Limb (tissue), 2 donors: ENCODE data around the gene MISP.

ENCODE experiments used
- DNase-seq, 2 donors: peaks; one replicate each; pipeline ENCODE4 v3.0.0-alpha.2; 2016; ENCODE audit errors: extremely low spot score in 2 of 2

MISP gene

DNA sequence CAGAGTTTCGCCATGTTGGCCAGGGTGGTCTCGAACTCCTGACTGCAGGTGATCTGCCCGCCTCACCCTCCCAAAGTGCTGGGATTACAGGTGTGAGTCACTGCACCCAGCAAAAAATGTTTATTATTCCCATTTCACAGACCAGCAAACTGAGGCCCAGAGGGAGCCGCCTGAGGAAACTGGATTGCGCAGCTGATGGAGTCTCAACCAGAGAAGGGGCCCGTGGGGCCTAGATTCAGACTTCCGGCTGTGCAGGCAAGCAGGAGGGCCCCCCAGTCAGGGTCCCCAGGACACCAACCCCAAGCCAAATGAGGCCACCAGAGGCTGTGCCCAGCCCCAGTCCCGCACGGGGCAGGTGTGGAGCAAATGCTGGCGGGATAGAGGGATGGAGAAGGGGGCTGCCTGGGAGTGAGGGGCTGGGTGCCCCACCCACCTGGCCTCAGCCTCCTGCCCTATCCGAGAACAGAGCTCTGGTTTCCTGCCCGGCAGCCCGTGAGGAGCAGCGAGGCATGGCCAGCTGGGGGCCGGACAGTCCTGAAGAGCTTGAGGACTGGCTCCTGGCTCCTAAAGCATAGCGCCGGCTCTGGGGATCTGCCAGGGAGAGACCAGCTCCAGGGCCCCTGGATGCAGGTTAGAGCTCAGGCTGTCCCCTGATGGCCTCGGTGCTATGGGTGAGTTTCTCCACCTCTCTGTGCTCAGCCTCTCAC lies 22.0 kb downstream of the MISP start:
- no peak for DNase-seq

DNA sequence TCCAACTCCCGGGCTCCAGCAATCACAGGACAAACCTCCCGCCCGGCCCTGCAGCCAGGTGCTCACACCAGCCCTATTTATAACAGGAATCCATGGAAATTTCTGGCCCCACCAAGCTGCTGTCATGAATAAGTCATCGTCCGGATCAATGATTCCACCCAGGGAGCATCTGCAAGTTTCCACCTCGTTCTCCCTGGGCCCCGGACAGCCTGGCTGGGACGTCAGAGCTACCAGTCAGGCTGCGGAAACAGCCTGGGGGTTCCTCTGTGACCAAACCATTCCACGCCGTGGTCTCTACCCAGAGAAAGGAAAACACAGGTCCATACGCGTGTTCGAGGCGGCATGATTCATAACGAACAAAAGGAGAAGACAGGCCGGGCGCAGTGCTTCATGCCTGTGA lies 25.6 kb downstream of the MISP start:
- DNase-seq = no peak

DNA sequence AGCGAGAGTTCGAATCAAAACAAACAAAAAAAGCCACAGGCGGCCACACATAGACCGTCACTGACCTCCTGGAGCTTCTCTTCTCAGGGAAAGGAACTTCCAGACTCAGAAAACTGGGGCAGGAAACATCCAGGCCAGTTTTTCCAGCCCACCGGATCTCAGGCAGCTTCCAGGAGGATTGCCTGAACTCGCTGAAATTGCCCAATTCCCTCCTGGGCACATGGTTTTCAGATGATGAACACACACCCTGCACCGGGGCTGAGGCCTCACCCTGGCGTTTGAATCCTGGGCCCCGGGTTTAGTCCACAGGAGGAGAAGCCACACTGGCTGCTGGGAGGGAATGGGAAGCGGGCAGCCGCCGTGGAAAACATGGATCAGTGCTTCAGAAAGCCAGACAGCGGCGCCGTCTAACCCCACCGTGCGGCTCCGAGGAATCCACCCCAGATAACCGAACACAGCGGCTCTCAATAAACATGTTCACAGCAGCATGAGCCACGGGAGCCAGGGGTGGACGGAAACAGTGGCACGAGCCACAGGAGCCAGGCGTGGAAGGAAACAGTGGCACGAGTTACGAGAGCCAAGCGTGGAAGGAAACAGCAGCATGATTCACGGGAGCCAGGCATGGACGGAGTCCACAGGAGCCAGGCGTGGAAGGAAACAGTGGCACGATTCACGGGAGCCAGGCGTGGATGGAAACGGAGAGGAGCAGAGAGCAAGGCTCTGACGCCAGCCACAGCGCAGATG lies 28.2 kb downstream of the MISP start:
- peak in 1 of 2 donors; percentile 60 for DNase-seq

DNA sequence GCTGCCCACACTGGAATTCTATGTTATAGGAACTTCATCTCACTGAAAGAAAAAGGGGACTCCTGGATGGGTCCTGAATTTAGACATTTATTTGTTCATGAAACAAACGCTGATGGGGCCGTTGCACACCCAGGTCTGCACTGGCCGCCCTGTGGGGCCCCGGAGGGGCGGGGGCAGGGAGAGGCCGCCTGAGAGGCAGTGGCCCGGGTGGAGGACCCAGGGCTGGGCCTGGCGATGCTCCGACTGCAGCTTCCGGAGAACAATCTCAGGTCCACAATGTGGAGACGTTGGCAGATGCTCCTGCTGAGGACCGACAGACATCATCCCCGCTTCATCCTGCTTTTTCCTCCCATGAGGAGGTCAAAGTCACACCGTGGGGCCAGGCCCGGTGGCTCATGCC lies 30.0 kb downstream of the MISP start:
- DNase-seq = no peak

DNA sequence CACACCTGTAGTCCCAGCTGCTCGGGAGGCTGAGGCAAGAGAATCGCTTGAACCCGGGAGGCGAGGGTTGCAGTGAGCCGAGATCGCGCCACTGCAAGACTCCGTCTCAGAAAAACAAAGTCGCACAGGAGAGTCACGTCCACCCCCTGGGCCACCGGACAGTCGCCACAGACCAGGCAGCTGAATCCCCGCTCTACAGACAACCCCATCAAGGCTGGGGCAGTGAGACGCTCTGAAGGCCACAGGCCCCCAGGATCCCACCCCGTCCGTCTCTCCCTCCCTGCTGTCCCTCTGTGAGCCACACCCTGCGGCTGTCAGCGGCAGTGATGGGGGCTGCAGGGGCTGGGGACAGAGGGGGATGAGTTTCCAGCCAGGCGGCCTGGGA lies 30.9 kb downstream of the MISP start:
- no peak for DNase-seq

DNA sequence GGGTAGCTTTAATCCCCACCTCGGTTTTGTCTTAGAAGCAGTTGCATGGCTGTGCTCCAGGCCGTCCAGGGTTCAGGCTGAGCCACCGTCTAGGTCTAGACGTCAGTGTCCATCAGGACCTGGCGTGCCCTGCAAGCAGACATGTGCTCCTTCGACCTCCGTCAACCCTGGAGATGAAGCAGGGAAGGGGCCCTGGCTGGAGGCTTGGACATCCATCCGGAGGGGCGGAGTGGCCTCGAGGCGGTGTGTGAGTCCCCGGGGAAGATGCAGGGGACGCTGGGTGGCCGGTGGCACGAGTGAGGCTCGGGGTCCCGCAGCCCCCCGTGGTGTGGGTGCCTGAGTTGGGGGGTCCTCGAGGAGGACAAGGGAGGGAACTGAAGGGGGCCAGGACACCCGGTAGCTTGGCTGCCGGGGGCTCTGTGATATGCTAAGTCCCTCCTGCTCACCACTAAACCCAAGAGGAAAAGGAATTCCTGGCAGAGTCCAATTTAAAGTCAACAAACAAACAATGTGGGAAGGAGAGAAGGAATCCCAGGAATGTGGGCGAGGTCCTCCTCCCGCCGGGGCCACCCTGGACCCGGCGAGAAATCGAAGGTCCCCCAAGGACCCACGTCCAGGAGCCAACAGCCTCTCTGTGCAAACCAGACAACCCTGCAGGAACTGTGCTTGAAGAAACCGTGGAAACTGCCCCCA lies 31.4 kb downstream of the MISP start:
- DNase-seq = no peak

DNA sequence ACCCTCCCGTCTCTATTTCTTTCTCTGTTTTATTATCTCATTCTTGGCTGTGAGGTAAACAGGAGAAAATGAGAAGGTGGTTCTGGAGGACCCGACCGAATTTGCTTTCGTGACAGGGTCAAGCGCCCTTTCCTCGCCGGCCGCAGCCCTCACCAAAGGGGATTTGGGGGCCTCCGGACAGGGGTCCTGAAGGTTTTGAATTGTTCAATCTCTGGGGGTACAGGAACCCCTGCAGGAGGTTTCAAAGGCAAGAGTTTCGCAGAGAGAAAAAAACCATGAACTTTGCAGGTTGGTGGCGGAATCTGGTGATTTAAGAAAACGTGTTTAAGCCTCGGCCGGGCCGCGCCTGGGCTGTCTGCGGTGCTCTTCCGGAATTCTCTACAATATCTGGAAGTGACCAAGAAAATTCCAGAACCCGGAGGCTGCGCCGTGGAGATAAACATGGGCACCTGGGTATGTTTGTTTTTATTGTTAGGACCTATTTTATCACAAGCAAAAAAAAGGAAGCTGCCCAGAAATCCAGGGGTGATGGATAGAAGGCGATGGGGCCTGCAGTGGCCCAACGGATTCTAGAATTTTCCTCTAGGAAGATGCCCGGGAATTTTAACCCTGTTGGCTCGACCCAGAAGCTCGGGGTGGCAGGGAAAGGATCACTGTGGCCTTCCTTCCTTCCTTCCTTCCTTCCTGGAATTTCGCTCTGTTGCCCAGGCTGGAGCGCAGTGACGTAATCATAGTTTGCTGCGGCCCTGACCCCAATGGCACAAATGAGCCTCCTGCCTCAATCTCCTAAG lies 32.2 kb downstream of the MISP start:
- DNase-seq = peak in 1 of 2 donors; percentile 18

DNA sequence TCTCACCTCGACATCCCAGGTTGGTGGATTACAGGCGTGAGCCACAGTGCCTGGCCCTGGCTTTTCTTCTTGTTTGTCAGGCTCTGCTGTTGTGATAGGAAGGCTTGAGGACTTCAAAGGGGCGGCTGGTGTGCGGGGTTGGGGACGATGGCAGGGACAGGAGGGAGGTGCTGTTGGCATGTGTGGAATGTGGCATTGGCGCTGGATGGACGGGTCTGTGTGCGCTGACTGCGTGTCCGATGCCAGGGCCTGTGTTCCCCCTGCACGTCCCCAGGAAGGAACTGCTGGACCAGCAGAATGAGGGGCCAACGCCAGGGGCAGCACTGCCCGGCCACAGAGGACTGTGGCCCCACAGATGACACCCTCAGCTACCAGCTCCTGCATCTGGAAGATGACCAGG lies 33.6 kb downstream of the MISP start:
- no peak for DNase-seq

DNA sequence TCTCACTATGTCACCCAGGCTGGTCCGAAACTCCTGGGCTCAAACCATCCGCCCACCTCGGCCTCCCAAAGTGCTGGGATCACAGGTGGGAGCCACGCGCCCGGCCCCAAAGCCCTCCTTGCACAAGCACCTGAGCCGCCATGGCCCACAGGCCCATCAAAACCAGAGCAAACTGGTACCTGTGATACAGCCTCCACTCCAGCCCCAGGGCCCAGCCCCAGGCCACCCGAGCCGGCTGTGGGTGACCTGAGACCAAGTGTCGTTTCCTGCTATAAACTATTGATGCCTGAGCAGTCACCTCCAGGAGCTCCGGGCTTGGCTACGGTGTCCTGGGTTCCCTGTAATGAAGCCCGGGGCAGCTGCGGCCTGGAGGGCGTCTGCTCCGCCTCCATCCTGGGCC lies 36.6 kb downstream of the MISP start:
- no peak for DNase-seq

DNA sequence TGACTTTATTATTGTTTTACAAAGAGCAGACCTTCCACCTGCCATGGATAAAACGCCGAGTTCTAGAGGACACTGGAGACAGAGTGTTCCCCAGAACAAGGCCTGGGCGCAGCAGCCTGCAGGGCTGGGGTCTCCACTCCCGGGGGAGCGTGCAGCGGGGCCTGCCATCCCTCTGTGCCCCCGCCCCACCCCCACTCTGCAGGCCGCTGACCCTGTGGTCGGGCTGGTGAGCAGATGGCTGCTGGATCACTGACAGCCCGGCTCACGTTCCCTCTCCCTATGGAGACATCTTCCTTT lies 37.7 kb downstream of the MISP start:
- no peak for DNase-seq

DNA sequence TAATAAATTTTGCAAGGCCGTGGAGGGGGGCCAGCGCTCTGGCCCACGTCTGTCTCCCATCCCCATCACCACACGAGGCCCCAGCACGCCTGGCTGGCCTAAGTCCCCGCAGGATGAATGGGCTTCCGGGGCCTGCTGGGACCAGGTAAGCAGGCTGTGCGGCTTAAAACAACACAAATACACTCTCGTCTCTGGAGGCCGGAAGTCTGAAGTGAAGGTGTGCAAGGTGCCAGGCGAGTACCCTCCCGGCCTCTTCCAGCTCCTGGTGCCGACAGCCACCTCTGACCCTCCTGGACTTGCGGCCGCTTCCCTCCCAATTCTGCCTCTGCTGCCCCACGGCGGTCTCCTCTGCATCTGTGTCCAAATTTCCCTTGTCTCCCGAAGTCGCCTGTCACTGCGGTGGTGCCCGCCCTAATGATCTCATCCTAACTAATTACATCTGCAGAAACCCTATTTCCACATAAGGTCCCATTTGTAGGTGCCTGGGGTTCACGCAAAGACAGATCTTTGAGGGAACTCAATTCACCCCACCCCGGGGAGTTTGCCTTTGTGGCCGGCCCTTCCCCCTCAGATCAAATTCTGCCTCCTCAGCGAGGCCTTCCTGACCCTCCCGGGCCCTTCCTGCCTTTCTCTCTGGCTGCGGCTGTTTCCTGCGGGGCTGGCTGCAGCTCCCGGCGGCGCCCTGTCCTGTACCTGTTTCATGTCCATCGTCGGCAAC lies 38.2 kb downstream of the MISP start:
- no peak for DNase-seq

DNA sequence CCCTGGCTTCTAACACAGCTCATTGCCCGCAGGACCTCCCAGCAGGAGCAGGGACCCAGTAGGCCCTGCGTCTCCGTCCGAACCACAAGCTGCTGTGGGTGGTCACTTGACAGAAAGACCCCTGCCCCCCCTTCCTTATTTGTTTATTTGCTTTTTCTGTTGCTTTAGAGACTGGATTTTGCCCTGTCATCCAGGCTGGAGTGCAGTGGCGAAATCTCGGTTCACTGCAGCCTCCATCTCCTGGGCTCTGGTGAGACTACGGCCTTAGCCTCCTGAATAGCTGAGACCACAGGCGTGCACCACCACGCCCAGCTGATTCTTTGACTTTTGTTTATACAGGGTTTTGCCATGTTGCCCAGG lies 38.8 kb downstream of the MISP start:
- DNase-seq = no peak

DNA sequence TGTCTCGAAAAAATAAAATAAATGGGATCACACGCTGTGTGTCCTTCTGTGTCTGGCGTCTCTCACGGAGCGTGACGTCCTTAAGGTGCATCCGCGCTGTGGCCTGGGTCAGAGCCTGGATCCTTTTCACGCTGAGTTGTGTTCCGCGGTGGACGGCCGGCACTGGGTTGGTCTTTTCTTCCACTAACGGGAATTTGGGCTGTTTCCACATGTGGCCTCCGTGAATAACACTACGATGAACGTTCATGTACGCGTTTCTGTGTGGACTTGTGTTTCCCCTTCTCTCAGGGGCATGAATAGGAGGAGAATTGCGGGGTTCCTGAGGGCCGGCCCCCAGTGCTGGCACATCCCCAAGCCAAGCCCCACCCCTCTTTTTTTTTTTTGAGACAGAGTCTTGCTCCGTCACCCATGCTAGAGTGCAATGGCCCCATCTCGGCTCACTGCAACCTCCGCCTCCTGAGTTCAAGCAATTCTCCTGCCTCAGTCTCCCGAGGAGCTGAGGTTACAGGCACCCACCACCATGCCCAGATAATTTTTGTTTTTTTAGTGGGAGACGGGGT lies 40.2 kb downstream of the MISP start:
- DNase-seq = no peak

DNA sequence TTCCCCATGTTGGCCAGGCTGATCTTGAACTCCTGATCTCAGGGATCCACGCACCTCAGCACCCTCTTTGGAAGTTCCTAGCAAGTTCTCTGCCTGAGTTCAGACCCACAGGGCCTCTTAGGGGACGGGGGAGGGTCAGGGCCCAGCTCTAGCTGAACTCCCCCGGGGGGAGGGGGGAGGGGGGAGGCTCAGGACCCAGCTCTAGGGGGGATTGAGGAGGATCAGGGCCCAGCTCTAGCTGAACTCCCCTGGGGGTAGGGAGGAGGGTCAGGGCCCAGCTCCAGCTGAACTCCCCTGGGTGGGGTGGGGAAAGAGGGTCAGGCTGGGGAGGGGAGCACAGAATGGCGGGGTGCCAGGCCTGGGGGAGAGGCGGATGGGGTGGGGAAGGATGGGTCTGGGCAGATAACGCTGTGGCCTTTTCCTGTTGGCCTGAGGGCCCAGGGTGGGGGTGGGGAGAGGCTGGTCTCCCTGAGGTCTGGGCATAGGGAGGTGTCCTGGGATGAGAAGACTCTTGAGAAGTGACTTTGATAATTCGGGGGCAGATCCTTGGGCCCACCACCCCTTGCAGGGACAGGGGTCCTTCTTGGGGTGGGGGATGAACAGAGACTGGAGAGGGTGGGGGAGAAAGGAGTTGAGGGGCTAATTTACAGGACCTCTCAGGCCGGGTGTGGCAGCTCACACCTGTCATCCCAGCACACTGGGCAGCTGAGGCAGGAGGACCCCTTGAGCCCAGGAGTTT lies 40.8 kb downstream of the MISP start:
- no peak for DNase-seq

DNA sequence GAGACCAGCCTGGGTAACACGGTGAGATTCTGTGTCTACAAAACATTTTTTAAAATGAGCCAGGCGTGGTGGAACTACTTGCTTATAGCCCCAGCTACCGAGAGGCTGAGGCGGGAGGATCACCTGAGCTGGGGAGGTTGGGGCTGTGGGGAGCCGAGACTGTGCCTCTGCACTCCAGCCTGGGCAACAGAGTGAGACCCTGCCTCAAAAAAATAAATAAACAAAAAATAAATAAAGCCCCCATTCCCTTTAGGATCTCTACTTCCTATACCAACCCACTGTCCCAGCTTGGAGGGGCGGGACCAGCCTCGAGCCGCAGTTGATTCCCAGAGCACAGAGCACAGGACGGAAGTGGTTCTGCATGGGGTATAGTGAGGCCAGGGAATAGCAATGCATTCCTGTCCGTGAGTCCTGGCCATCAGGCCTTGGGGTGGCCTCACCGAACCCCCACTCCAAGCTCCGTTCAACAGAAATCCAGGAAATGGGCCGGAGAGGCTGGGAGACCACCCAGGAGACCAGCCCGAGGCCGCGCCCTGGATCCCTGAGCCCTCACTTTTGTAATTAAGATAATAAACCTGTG lies 41.5 kb downstream of the MISP start:
- DNase-seq = no peak

DNA sequence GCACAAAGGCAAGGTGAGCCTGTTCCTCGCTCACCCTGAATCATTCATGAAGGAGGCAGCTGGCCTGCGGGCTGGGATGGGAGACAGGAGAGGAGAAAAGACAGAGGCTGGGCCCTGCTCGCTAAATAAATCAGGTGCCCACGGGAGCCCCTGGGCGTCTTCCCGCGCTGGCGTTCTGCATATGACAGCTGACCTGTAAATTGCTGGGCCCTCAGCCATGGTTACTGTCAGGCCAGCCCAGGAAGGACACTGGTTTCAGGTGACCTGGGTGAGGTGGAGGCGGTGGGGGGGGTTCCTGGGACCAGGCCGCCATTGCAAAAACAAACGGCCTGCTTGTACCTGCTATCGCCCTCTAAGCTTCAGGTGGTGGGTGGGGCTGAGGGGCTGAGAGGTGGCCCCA lies 42.9 kb downstream of the MISP start:
- DNase-seq = peak in 1 of 2 donors; percentile 27

DNA sequence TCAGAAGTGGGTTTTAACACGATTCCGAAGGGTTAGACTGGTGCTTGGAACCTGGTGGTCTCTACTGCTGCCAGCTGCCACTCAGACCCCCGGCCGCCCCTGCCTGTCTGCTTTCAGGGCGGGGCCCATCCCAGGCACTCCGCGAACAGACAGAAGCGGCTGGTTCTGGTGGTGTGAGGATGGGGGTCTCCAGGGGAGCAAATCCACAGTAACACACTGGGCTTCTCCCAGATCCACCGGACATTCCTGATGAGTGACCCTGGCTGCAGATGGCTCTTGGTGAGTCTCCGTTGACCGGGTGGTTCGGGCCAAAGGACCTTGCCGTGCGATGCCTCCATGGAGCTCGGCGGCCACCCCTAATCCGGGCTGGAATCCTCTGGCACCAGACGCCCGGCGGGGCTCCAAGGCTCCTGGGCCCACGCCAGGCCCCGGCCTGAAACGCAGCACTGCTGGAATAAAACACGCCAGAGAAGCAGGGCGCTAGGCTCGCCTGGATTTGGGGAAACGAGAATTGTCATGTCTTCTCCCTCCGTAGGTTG lies 44.2 kb downstream of the MISP start:
- DNase-seq = peak in 1 of 2 donors; percentile 48

DNA sequence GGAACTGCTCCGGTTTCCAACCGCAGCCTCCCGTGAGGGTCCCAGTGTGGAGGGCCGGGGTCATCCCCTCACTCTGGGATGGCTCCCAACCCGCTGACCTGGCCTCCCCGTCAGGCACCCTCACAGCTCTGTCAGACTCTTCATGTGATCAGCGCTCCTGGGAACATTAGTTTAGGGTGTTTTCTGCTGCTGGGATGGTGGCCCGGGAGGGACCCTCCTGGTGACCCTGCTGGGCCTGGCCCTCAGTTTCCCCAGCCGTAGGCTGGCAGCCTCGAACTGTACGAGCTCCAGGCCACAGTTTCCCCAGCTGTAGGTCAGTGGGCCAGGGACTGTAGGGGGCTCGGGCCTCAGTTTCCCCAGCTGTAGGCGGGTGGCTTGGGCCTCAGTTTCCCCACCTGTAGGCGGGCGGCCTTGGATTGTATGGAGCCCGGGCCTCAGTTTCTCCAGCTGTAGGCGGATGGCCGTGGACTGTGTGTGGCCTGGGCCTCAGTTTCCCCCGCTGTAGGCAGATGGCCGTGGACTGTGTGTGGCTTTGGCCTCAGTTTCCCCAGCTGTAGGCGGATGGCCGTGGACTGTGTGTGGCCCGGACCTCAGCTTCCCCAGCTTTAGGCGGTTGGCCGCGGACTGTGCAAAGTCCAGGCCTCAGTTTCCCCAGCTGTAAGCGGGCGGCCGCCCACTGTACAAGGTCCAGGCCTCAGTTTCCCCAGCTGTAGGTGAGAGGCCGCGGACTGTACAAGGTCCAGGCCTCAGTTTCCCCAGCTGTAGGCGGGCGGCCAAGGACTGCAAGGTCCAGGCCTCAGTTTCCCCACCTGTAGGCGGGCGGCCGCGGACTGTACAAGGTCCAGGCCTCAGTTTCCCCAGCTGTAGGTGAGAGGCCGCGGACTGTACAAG lies 45.0 kb downstream of the MISP start:
- peak in 1 of 2 donors; percentile 40 for DNase-seq
